ENCODE data around the gene CCM2L.

Gene CCM2L

GRCh38 chr20:31981784-31982183 lies 28.5 kb upstream of the CCM2L start:
- no peak for DNase-seq (ENCODE audit: low spot score)
- Histone ChIP-seq H3K4me3 (no peak overlapping the region), H3K27ac (no peak overlapping the region)
- TF ChIP-seq CTCF (IDR thresholded peaks at IDR 0.05) = no peak

- Histone ChIP-seq H3K4me3 (no peak overlapping the region), H3K27ac (no peak overlapping the region)
- no peak for DNase-seq (ENCODE audit: low spot score)
- no peak for TF ChIP-seq CTCF (IDR thresholded peaks at IDR 0.05)
These were observed 25.2 kb upstream of the CCM2L start for GRCh38 chr20:31984981-31985471.

- no peak for DNase-seq (ENCODE audit: low spot score)
- Histone ChIP-seq H3K27ac (no peak overlapping the region), H3K4me3 (no peak overlapping the region)
- no peak for TF ChIP-seq CTCF (IDR thresholded peaks at IDR 0.05)
These were observed 22.5 kb upstream of the CCM2L start for GRCh38 chr20:31987744-31988143.

GRCh38 chr20:31988430-31989015 lies 21.7 kb upstream of the CCM2L start:
- Histone ChIP-seq H3K4me3 (no peak overlapping the region), H3K27ac (no peak overlapping the region)
- DNase-seq (ENCODE audit: low spot score) = no peak
- no peak for TF ChIP-seq CTCF (IDR thresholded peaks at IDR 0.05)

- DNase-seq (ENCODE audit: low spot score) = no peak
- TF ChIP-seq CTCF (IDR thresholded peaks at IDR 0.05) = no peak
- Histone ChIP-seq H3K27ac (no peak overlapping the region), H3K4me3 (no peak overlapping the region)
These were observed 21.1 kb upstream of the CCM2L start for GRCh38 chr20:31989030-31989645.

- DNase-seq (ENCODE audit: low spot score) = no peak
- no peak overlapping the region for H3K4me3 ChIP-seq
- TF ChIP-seq CTCF (IDR thresholded peaks at IDR 0.05) = no peak
- no peak overlapping the region for H3K27ac ChIP-seq
These were observed 19.4 kb upstream of the CCM2L start for GRCh38 chr20:31990641-31991338.

GRCh38 chr20:31991339-31991705 lies 18.9 kb upstream of the CCM2L start:
- no peak for TF ChIP-seq CTCF (IDR thresholded peaks at IDR 0.05)
- no peak for DNase-seq (ENCODE audit: low spot score)
- H3K27ac ChIP-seq = no peak overlapping the region
- H3K4me3 ChIP-seq = no peak overlapping the region

Measured in coronary artery (tissue), 2 donors.